ENCODE results near the gene SPOP.
"Not testable (repeated sequence)": the region's sequence is repeated elsewhere in the genome, so short reads cannot be mapped to it uniquely, and the experiment has no call there.

DNA sequence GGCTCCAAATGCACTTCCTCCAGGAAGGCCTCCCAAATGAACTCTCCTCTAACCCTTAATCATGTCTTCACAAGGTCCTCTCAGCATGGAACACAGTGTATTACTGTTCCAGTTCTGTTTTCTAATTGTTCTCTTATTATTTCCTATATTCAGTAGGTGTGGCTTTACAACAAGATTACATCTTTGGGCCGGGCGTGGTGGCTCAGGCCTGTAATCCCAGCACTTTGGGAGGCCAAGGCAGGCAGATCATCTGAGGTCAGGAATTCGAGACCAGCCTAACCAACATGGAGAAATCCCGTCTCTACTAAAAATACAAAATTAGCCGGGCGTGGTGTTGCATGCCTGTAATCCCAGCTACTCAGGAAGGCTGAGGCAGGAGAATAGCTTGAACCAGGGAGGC lies 4.2 kb downstream of the SPOP start:
- TF ChIP-seq CTCF (IDR thresholded peaks at IDR 0.05 in 4 of 5, conservative IDR thresholded peaks at IDR 0.05 in 1 of 5); POLR2A (IDR thresholded peaks at IDR 0.05): not testable (repeated sequence)

Measured in gastrocnemius medialis (tissue), 4 donors.